RKO (cell line): ENCODE measurements around the gene FBXO44.
A peak's percentile ranks its signal among the peaks of the same experiment; 100 is the strongest.

Experiments used
- DNase-seq: peaks from one replicate; pipeline ENCODE4 v3.0.0-alpha.2; 2016; ENCODE audit warnings: low spot score

The FBXO44 gene

GRCh38 chr1:11640101-11640500, 14.6 kb upstream of the FBXO44 start:
- DNase-seq: no peak

GRCh38 chr1:11640944-11641343, 13.7 kb upstream of the FBXO44 start:
- DNase-seq: no peak

- no peak for DNase-seq
Observed at GRCh38 chr1:11641776-11642305, 12.8 kb upstream of the FBXO44 start.

GRCh38 chr1:11642418-11643017, 12.2 kb upstream of the FBXO44 start:
- peak; percentile 59 for DNase-seq

GRCh38 chr1:11643782-11644181, 10.9 kb upstream of the FBXO44 start:
- no peak for DNase-seq

- no peak for DNase-seq
Observed at GRCh38 chr1:11645270-11645669, 9.4 kb upstream of the FBXO44 start.

GRCh38 chr1:11645670-11646265, 8.9 kb upstream of the FBXO44 start:
- peak; percentile 79 for DNase-seq

- DNase-seq: no peak
Observed at GRCh38 chr1:11646317-11646716, 8.4 kb upstream of the FBXO44 start.

- no peak for DNase-seq
Observed at GRCh38 chr1:11647333-11647732, 7.3 kb upstream of the FBXO44 start.

GRCh38 chr1:11648039-11648438, 6.6 kb upstream of the FBXO44 start:
- DNase-seq: no peak

- no peak for DNase-seq
Observed at GRCh38 chr1:11648732-11649158, 5.9 kb upstream of the FBXO44 start.

GRCh38 chr1:11649237-11649623, 5.4 kb upstream of the FBXO44 start:
- no peak for DNase-seq

GRCh38 chr1:11649624-11650330, 4.9 kb upstream of the FBXO44 start:
- no peak for DNase-seq

GRCh38 chr1:11650331-11650991, 4.2 kb upstream of the FBXO44 start:
- peak; percentile 83 for DNase-seq

- DNase-seq: no peak
Observed at GRCh38 chr1:11651017-11651416, 3.7 kb upstream of the FBXO44 start.

- DNase-seq: no peak
Observed at GRCh38 chr1:11652203-11652780, 2.4 kb upstream of the FBXO44 start.

- DNase-seq: no peak
Observed at GRCh38 chr1:11653101-11653860, 1.4 kb upstream of the FBXO44 start.

- DNase-seq: no peak
Observed at GRCh38 chr1:11653861-11654136, 878 bp upstream of the FBXO44 start.

- DNase-seq: peak; percentile 32
Observed at GRCh38 chr1:11654939-11655808, 497 bp downstream of the FBXO44 start.

GRCh38 chr1:11657654-11658053, 3.0 kb downstream of the FBXO44 start:
- no peak for DNase-seq

GRCh38 chr1:11658542-11658941, 3.9 kb downstream of the FBXO44 start:
- DNase-seq: no peak
